Fibroblast of villous mesenchyme (primary cell): Measurements from ENCODE around the gene IL1RAP. TPM values are rescaled to one million over a fixed set of nuclear protein-coding genes. Genes with fewer than 3 reads are reported as not detected.
A peak's percentile ranks its signal among the peaks of the same experiment; 100 is the strongest.

ENCODE experiments used
- DNase-seq: peaks from one replicate; pipeline ENCODE4 v3.0.0-alpha.2; 2010; ENCODE audit warnings: low read depth
- H3K4me3 ChIP-seq: 2 replicates; pipeline ENCODE4 v1.5.1; 2011; ENCODE audit warnings: low read depth, mild to moderate bottlenecking, low read length
- total RNA-seq: library from RNA; depleted of rRNA; stranded (reverse); fragments of >200 nt; gene quantifications from 2 replicates; pipeline ENCODE4 v1.2.3, GENCODE V29; 2012
- TF ChIP-seq, protein P1 (sequence below): IDR thresholded peaks from 2 replicates; pipeline ENCODE4 v1.5.1; 2012; ENCODE audit warnings: low read depth, mild to moderate bottlenecking, low read length; ENCODE audit not compliant: insufficient read depth

Gene IL1RAP
- total RNA-seq, 1 donor: 28.1 TPM

- no peak overlapping the region for H3K4me3 ChIP-seq
- TF ChIP-seq, protein P1, sequence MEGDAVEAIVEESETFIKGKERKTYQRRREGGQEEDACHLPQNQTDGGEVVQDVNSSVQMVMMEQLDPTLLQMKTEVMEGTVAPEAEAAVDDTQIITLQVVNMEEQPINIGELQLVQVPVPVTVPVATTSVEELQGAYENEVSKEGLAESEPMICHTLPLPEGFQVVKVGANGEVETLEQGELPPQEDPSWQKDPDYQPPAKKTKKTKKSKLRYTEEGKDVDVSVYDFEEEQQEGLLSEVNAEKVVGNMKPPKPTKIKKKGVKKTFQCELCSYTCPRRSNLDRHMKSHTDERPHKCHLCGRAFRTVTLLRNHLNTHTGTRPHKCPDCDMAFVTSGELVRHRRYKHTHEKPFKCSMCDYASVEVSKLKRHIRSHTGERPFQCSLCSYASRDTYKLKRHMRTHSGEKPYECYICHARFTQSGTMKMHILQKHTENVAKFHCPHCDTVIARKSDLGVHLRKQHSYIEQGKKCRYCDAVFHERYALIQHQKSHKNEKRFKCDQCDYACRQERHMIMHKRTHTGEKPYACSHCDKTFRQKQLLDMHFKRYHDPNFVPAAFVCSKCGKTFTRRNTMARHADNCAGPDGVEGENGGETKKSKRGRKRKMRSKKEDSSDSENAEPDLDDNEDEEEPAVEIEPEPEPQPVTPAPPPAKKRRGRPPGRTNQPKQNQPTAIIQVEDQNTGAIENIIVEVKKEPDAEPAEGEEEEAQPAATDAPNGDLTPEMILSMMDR: no peak
- peak; percentile 72 for DNase-seq
These were observed 184.0 kb downstream of the IL1RAP start for GRCh38 chr3:190697901-190698300.

- DNase-seq: no peak
- no peak overlapping the region for H3K4me3 ChIP-seq
- TF ChIP-seq, protein P1: no peak
These were observed 185.9 kb downstream of the IL1RAP start for GRCh38 chr3:190699776-190700175.

DNA sequence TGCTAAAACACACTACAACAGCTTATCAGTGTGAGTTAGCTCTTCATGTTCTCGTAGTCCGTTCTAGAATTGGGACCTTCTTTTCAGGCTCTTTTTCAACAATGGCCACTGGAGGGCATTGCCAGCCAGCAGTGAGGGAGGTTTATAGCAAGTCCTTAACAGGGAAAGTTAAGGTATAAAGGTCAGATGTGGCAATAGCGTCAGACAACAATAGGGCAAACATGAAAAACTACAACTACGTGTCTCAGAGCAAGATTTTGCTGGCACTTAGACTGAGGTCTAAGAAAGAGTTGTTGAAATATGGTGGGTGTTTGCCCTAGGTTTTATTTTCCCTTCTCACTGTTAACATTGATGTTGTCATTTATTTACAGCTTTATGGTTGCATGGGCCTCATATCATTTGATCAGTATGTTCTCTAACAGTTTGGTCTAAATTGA, 187.2 kb downstream of the IL1RAP start:
- DNase-seq: peak; percentile 53
- TF ChIP-seq, protein P1: peak; percentile 68
- no peak overlapping the region for H3K4me3 ChIP-seq

DNA sequence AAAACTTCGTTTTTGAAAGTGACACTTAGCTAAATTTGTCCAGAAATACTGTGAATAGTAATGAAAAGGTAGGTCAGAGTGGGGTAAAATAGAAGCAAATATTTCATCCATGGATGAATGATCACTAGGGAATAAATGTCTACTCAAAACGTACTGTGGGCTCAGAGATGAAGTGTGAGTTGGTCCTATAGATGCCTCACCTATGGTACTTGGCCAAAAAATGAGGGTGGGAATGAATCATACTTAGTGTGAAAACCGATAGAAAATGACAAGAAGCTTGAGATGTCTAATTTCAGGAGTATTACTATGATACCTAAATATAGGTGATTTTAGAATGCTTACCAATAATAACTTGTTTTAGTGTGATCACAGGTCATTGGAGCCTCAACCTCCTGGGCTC, 192.7 kb downstream of the IL1RAP start:
- no peak for DNase-seq
- no peak overlapping the region for H3K4me3 ChIP-seq
- TF ChIP-seq, protein P1: no peak

Other genes starting within 250 kb of the IL1RAP start
- 3.5 and 14.2 TPM in 2 replicates for gene CLDN1, start 191.6 kb upstream of the IL1RAP start, total RNA-seq
- gene CLDN16, start 125.9 kb upstream of the IL1RAP start, total RNA-seq: under 0.01 and 0.43 TPM in 2 replicates
- gene TMEM207, start 64.2 kb upstream of the IL1RAP start, total RNA-seq: not detected in 2 replicates